Type B pancreatic cell (in vitro differentiated cells): ENCODE measurements around the gene CCSER2. TPM values are rescaled to one million over a fixed set of nuclear protein-coding genes. Genes with fewer than 3 reads are reported as not detected.
"Not testable (repeated sequence)": the region's sequence is repeated elsewhere in the genome, so short reads cannot be mapped to it uniquely, and the experiment has no call there.

Source experiments
- DNase-seq: peaks from one replicate; pipeline ENCODE4 v3.0.0; 2021; ENCODE audit warnings: mixed read lengths; ENCODE audit not compliant: unreplicated experiment; ENCODE audit errors: extremely low spot score
- H3K27ac Mint-ChIP-seq: 2 replicates; pipeline ENCODE4 v1.8.0; 2021; ENCODE audit warnings: mild to moderate bottlenecking, mixed read lengths
- H3K27me3 Mint-ChIP-seq: 2 replicates; pipeline ENCODE4 v1.8.0; 2021; ENCODE audit warnings: mixed read lengths
- H3K36me3 Mint-ChIP-seq: 2 replicates; pipeline ENCODE4 v1.8.0; 2021; ENCODE audit warnings: mixed read lengths
- H3K4me1 Mint-ChIP-seq: one replicate; pipeline ENCODE4 v1.8.0; 2021; ENCODE audit warnings: mixed read lengths; ENCODE audit not compliant: unreplicated experiment
- H3K4me3 Mint-ChIP-seq: 2 replicates; pipeline ENCODE4 v1.8.0; 2021; ENCODE audit warnings: mild to moderate bottlenecking, mixed read lengths
- H3K9me3 Mint-ChIP-seq: 2 replicates; pipeline ENCODE4 v1.8.0; 2021; ENCODE audit warnings: mixed read lengths
- long read RNA-seq: library from polyadenylated mRNA; unstranded; transcript quantifications from one replicate; pipeline ENCODE4 v2.0.0, GENCODE V29; 2020
- total RNA-seq: library from RNA; stranded (reverse); gene quantifications from 2 replicates; pipeline ENCODE4 v1.2.1, GENCODE V29; 2021; ENCODE audit warnings: low replicate concordance
- TF ChIP-seq, protein P1 (sequence below): fragments of 200-600 bp; sonication (generic); conservative IDR thresholded peaks from 2 replicates; pipeline ENCODE4 v1.5.0; 2021; ENCODE audit warnings: antibody characterized with exemption, mild to moderate bottlenecking

Gene CCSER2, protein sequence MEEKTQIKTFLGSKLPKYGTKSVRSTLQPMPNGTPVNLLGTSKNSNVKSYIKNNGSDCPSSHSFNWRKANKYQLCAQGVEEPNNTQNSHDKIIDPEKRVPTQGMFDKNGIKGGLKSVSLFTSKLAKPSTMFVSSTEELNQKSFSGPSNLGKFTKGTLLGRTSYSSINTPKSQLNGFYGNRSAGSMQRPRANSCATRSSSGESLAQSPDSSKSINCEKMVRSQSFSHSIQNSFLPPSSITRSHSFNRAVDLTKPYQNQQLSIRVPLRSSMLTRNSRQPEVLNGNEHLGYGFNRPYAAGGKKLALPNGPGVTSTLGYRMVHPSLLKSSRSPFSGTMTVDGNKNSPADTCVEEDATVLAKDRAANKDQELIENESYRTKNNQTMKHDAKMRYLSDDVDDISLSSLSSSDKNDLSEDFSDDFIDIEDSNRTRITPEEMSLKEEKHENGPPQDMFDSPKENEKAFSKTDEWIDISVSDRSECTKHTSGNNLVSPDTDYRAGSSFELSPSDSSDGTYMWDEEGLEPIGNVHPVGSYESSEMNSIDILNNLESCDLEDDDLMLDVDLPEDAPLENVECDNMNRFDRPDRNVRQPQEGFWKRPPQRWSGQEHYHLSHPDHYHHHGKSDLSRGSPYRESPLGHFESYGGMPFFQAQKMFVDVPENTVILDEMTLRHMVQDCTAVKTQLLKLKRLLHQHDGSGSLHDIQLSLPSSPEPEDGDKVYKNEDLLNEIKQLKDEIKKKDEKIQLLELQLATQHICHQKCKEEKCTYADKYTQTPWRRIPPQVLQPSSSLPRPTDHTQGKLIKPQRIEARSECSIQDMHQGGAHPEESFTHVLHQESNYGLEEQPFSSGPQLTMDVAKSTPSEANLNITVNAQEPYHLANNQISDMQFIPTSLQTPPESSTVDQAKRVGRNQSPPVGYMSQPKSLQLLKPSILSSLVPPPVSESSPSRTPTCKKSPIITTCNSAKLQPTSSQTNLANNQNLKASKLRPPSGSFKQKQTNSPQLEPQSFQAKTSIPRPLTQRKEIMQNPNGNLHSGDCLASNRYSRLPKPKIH
- total RNA-seq, result 43.9 and 85.8 TPM in 2 replicates
- long read RNA-seq, full-length matches to known transcripts, result 4 of 98 reads
- long read RNA-seq, partial matches to known transcripts, result 70 of 98 reads
- long read RNA-seq, other reads (novel, unspliced or antisense), result 24 of 98 reads

DNA sequence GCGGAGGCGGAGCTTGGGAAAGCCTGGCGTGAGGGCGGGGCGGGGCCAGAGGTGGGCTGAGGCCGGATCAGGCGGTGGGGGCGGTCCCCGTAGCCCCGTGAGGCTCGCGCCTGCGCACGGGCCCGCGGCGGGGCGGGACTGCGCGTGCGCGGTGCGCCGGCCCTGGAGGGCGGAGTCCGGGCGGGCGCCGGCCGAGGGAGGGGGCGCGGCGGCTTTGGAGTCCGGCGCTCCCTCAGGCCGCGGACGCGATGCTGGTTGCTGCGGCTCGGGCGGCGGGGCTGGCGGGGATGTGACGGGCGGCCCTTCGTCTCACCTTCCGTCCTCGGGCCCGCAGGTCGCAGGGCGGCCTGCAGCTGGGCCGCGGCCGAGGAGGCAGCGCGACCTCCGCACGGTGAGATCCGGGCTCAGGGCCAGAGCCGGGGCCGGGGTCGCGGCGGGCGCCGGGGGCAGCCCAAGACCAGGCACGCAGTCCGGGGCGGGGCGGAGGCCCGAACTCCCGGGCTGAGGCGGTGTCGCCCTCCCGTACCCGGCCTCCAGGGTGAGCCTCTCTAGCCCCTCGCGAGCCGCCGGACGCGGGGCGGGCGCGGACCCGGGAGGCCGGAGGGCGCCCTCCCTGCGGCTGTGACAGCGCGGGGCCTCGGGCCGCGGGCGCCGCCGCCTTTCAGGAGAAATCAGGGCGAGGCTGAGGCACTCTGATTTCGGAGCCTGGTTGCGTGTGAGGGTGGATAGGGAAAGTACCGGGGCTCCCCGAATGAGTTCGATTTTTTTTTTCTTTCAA lies at the start of gene CCSER2:
TSS of gene CCSER2 (plus strand) at position 172 of the 778 bp plus-strand sequence. CDS start 42,464 bp downstream, outside the sequence.
- Mint-ChIP-seq H3K27ac (peak within 1 kb of the TSS; percentile 95), H3K27me3 (peaks cover 4% of the 10 kb centered on the region), H3K36me3 (no peaks in the 10 kb centered on the region), H3K4me3 (peak within 1 kb of the TSS; percentile 97), H3K4me1 (peaks cover 24% of the 10 kb centered on the region), H3K9me3 (no peaks in the 10 kb centered on the region)
- TF ChIP-seq, protein P1, sequence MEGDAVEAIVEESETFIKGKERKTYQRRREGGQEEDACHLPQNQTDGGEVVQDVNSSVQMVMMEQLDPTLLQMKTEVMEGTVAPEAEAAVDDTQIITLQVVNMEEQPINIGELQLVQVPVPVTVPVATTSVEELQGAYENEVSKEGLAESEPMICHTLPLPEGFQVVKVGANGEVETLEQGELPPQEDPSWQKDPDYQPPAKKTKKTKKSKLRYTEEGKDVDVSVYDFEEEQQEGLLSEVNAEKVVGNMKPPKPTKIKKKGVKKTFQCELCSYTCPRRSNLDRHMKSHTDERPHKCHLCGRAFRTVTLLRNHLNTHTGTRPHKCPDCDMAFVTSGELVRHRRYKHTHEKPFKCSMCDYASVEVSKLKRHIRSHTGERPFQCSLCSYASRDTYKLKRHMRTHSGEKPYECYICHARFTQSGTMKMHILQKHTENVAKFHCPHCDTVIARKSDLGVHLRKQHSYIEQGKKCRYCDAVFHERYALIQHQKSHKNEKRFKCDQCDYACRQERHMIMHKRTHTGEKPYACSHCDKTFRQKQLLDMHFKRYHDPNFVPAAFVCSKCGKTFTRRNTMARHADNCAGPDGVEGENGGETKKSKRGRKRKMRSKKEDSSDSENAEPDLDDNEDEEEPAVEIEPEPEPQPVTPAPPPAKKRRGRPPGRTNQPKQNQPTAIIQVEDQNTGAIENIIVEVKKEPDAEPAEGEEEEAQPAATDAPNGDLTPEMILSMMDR, result peak; percentile 55
- DNase-seq, result peak; percentile 96

DNA sequence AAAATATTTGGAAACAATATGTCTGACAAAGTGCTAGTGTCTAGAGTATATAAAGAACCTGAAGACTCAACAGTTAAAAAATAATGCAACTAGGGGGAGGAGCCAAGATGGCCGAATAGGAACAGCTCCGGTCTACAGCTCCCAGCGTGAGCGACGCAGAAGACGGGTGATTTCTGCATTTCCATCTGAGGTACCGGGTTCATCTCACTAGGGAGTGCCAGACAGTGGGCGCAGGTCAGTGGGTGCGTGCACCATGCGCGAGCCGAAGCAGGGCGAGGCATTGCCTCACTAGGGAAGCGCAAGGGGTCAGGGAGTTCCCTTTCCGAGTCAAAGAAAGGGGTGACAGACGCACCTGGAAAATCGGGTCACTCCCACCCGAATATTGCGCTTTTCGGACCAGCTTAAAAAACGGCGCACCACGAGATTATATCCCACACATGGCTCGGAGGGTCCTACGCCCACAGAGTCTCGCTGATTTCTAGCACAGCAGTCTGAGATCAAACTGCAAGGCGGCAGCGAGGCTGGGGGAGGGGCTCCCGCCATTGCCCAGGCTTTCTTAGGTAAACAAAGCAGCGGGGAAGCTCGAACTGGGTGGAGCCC lies 48.4 kb upstream of the CCSER2 start:
- H3K9me3 Mint-ChIP-seq, H3K4me1 Mint-ChIP-seq, H3K27ac Mint-ChIP-seq, H3K36me3 Mint-ChIP-seq, DNase-seq: not testable (repeated sequence)
- H3K4me3 Mint-ChIP-seq, result peak overlapping the region; percentile 85
- H3K27me3 Mint-ChIP-seq, result peaks cover 11% of the 10 kb centered on the region

DNA sequence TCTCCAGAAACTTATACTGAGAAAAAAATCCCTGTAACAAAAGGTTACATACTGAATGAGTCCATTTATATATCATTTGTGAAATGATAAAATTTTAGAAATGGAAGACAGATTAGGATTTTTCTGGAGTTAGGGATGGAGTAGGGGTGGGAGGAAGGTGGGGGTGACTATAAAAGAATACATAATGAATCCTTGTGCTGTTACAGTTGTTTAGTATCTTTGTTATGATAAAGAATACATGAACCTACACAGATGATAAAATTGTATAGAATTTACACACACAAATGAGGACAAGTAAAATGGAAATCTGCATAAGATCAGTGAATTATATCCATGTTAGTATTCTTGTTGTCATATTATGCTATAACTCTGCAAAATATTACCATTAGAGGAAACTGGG lies 41.7 kb upstream of the CCSER2 start:
- H3K4me1 Mint-ChIP-seq, result no peaks in the 10 kb centered on the region
- no peak overlapping the region for H3K4me3 Mint-ChIP-seq
- H3K9me3 Mint-ChIP-seq, result peaks cover 5% of the 10 kb centered on the region
- no peak overlapping the region for H3K27ac Mint-ChIP-seq
- peaks cover 16% of the 10 kb centered on the region for H3K27me3 Mint-ChIP-seq
- H3K36me3 Mint-ChIP-seq, result no peaks in the 10 kb centered on the region
- DNase-seq, result no peak
- TF ChIP-seq, protein P1, result no peak

DNA sequence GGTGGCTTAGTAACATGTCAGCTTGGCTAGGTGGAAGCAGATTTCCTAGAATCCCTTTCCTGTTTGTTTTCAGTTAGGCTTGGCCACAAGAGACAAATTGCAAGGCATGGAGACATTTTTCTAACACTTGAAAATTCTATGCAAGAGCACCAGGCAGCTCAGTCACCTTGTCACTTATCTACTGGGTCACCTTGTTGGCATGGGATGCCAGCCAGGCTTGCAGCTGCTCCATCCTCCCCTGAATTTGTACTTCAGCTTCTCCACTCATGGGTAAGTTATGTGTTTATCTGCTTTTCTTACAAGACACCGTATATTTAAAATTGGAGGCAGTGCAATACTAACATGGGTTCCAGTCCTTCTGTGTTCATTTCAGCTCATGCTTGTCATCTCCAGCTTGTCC lies 40.2 kb upstream of the CCSER2 start:
- no peak for DNase-seq
- Mint-ChIP-seq H3K9me3 (peaks cover 5% of the 10 kb centered on the region), H3K36me3 (no peaks in the 10 kb centered on the region), H3K4me3 (no peak overlapping the region), H3K27me3 (peaks cover 16% of the 10 kb centered on the region), H3K4me1 (no peaks in the 10 kb centered on the region), H3K27ac (no peak overlapping the region)
- TF ChIP-seq, protein P1, result no peak

DNA sequence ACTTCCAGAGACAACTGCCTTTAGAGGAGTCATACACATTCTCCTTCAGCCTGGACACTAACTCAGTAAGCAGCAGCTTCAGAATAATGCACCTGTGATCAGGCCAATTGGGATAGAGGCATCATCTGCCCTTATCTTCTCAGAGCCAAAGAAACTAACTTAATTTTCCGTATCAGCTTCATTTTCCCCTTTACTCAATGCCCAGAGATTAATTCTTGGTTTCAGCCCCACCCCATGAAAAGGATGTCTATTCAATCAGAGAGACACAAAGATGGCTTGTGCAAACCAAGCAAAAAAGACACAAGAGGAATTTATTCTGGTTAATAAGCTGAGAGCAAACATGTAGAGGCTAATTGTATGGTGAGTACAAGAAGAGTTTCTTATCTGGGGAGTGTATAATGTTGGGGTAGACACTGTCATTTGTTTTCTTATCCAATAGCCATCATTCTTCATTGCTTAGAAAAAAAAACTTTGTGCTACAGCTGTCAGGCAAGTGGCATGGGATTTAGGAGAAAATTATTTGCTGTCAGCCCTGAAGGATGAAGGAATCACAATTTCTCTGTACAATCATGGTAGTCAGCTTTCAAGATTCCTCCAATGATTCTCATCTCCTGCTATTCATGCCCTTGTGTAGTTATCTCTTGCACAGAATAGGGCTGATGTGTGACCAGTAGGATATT lies 38.7 kb upstream of the CCSER2 start:
- no peaks in the 10 kb centered on the region for H3K36me3 Mint-ChIP-seq
- H3K4me1 Mint-ChIP-seq, result no peaks in the 10 kb centered on the region
- peaks cover 5% of the 10 kb centered on the region for H3K9me3 Mint-ChIP-seq
- DNase-seq, result no peak
- H3K27ac Mint-ChIP-seq, result no peak overlapping the region
- peaks cover 16% of the 10 kb centered on the region for H3K27me3 Mint-ChIP-seq
- no peak overlapping the region for H3K4me3 Mint-ChIP-seq
- TF ChIP-seq, protein P1, result no peak
